GM12878 (cell line): ENCODE data around the gene ZNF296.

ENCODE experiments used
- CEBPB ChIP-seq, 2 experiments: fragments of 150-350 bp in 1 of 2; IDR thresholded peaks; 2 replicates each; pipeline ENCODE4 v1.6.1; 2012 to 2014; ENCODE audit warnings: low read depth in 2 of 2, low read length in 2 of 2, borderline replicate concordance in 1 of 2, inconsistent platforms in 1 of 2
- CHD4 ChIP-seq: fragments of 200-600 bp; sonication (generic); IDR thresholded peaks from 2 replicates; pipeline ENCODE4 v1.6.1; 2016; ENCODE audit warnings: mild to moderate bottlenecking
- CTCF ChIP-seq, 3 experiments: IDR thresholded peaks in 2 of 3; conservative IDR thresholded peaks in 1 of 3; 2 replicates each; pipeline ENCODE4 v1.5.1; 2011; ENCODE audit warnings: low read depth in 3 of 3, low read length in 3 of 3, mild to moderate bottlenecking in 3 of 3, control low read depth in 2 of 3, moderate library complexity in 2 of 3, inconsistent platforms in 1 of 3, mixed read lengths in 1 of 3; ENCODE audit not compliant: control insufficient read depth in 2 of 3, insufficient read depth in 1 of 3; ENCODE audit errors: extremely low read depth in 1 of 3
- FOS ChIP-seq: IDR thresholded peaks from 3 replicates; pipeline ENCODE4 v1.6.1; 2011; ENCODE audit warnings: borderline replicate concordance; ENCODE audit not compliant: insufficient read length; ENCODE audit errors: extremely low read depth
- MYB ChIP-seq: fragments of 150-350 bp; IDR thresholded peaks from 2 replicates; pipeline ENCODE4 v1.6.1; 2014; ENCODE audit warnings: mild to moderate bottlenecking, low read depth, low read length, borderline replicate concordance
- POLR2A ChIP-seq: IDR thresholded peaks from 2 replicates; pipeline ENCODE4 v1.6.1; 2011; ENCODE audit warnings: low read depth, mild to moderate bottlenecking, low read length
- SMAD1 ChIP-seq: fragments of 450-650 bp; IDR thresholded peaks from 2 replicates; pipeline ENCODE4 v1.6.1; 2018; ENCODE audit warnings: mild to moderate bottlenecking, low read depth; ENCODE audit not compliant: partially characterized antibody

GRCh38 chr19:45025264-45025663, 51.0 kb downstream of the ZNF296 start:
- TF ChIP-seq CEBPB (IDR thresholded peaks at IDR 0.05; ENCODE audit: borderline replicate concordance in 1 of 2, low read depth in 2 of 2, low read length in 2 of 2) (no peak), FOS (no peak), MYB (no peak), CTCF (IDR thresholded peaks at IDR 0.05 in 2 of 3, conservative IDR thresholded peaks at IDR 0.05 in 1 of 3; ENCODE audit: control insufficient read depth in 2 of 3, extremely low read depth in 1 of 3, insufficient read depth in 1 of 3, low read depth in 3 of 3, low read length in 3 of 3) (no peak), CHD4 (no peak), SMAD1 (no peak), POLR2A (peak; percentile 35; the same call in 1 of the 2 replicates)
